NCI-H2081 treated with DMSO at 0.1 percent for 48 hours (cell line): ENCODE data around the gene TBATA.
A peak's percentile ranks its signal among the peaks of the same experiment; 100 is the strongest.

Experiments used
- DNase-seq: peaks from one replicate; lab custom pipeline; 2025; lab: John Stamatoyannopoulos, UW

Gene TBATA

DNA sequence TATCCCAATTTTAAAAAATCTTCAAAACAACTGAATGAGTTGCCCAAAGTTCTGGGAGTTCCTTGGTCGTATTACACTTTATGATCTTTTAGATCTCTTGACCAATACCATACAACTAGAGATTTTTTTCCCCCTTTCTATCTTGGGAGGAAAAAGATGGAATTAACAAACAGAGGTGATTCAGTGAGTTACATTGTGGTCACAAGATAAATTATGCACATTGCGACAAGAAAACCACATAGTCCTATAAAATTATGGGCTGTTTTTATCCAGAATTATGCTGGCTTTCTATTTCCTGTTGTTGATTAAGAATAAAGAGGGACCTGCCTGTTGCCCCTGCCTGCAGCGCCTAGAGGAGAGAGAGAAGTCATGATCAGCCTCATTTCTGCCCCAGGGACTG lies 22.4 kb upstream of the TBATA start:
- no peak for DNase-seq

DNA sequence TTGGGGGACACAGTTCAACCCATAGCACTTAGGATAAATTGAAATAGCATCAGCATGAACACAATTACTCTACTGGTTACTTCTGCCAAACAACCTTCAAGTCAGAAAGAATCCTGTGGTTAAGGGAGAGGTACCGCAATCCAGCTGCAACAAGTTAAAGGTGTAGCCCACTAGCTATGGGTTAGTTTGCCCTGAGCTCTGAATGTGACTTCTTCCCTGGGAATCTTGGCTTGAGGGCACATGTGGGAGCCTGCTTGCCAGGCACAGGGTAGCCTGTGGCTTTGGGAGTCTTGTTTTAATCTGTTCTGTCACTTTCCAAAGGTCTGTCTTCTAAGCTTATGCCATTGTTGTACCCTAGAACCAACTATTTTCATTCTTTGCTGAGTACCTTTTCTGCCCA lies 21.7 kb upstream of the TBATA start:
- DNase-seq, result no peak

DNA sequence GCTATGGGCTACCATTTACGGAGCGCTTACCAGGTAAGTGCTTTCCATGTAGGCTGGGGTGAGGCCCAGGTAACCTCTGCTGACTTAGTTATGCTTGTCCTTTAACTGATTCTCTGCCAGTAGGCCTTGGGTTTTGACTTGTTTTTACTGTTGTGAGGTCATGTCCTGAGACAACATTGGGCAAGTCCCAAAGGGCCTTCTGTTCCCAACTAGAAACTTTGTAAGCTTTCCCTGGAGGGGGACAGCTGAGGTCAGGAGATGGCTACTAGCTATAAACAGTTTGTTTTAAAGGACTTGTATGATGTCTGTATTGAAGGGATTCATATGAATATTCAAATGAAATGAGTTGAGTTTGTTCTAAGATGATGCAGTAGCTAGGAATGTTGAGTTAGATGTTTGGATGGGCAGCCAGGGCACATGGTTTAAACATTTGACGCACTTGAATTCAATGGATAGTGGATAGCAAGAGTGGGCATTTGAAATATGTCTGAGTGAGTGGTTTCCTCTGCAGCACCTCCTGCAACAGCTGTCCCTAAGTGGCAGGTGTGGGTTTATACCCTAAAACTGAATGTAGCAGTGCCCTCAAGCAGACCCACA lies 20.5 kb upstream of the TBATA start:
- no peak for DNase-seq

DNA sequence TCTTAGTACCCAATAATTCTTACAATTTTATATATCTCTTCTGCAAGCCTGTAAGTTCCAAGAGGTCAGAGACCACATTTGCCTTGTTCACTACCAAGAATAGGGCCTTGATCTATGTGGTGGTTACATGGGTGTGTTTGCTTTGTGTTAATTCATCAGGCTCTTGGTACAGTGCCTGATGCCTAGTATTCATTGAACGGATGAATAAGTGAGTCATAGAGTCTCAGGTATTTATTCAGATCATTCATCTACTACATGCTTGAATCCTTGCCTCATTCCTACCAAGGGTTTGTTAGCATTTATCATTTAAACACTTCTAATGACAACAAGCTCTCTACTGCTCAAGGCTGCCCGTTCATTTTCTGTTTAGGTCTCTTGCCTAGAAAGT lies 19.2 kb upstream of the TBATA start:
- no peak for DNase-seq

DNA sequence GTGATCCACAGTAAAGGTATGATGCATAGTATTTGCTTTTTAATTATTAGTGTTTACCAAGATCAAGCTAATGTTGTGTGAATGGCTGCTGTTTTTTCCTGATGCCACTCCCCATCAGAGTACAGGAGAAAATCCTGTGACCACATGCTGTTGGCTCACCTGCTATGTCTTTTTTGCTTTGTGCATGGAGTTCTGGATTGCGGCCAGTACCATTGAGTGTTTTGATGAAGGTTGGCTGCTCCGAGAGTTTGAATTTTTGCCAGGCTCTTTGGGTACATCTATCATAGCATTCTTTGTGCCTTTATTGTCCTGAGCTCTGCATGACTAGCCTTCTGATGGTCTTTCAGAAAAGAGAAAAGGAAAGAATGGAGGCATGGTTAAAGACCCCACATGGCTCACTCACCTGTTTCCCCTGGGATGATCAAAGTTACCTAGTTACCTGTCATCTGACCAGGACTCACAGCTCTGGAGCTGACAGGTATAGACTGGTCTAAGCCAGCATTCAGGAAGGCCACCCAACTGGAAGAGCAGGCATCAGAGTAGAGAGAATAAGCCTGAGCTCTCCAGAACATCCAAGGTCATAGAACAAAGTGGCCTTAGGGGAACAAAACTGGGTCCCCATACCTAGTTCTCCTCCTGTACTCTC lies 18.7 kb upstream of the TBATA start:
- peak; percentile 86 for DNase-seq

DNA sequence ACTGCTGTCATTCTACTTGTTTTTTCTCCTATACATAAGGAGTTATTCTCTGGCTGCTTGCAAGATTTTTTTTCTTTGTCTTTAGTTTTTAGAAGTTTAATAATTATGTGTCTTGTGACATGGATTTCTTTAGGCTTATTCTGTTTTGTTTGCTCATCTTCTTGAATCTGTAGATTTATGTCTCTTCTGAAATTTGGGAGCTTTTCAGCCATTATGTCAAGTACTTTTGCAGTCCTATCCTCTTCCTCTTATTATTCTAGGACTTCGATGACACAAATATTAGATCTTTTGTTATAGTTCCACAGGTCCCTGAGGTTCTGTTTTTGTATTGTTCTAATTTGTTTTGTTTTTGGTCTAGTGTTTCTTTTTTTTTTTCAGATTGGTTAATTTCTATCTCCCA lies 16.7 kb upstream of the TBATA start:
- DNase-seq, result no peak

DNA sequence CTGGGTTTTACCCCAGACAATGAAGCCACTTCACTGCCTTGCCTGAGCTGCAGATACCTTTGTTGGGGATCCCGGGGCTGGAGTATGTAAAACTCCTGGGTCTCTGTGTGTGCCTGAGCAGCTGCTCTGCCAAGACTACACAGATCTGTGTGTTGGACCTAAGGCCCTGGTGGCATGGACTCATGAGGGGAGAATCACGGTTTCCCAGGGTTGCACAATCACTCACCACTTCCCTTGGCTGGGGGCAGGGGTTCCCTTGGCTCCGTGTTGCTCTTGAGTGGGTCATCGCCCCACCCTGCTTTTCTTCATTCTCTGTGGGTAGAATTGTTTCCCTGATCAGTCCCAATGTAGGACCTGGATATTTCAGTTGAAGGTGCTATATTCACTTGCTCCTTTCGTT lies 13.9 kb upstream of the TBATA start:
- DNase-seq, result no peak

DNA sequence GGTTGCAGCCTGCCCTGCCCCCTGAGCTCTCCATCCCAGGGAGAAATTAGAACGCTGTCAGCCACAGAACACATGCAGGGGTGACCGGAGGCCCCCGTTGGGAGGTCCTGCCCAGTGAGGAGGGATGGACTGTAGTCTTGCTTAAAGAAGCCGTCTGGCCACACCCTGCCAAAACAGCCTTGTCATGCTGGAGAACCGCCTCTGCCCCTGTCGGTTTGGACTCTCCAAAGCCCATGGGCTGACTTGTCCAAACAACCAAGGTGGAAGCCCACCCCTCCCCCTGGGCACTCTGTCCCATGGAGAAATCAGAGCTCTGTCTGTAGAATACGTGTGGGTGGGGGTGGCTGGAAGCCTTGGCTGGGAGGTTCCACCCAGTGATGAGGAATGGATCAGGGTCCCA lies 12.7 kb upstream of the TBATA start:
- no peak for DNase-seq

DNA sequence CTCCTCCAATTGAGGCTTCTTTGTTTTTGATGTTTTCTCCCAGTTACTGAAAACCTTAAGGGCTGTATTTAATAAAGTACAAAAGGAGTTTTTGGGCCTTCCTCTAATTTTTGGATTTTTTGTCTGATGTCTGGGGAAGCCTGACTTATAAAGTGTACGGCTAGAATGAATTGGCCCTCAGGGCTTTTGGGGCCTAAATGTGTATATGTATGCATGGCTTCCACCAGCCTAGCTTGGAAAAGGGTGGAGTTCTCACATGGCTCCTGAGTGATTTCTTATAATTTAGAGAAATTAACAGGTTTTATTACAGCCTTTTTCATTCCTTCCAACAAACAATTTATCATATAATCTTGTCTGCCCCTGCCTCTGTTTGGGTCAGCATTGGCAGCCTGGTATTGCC lies 10.4 kb upstream of the TBATA start:
- DNase-seq, result no peak

DNA sequence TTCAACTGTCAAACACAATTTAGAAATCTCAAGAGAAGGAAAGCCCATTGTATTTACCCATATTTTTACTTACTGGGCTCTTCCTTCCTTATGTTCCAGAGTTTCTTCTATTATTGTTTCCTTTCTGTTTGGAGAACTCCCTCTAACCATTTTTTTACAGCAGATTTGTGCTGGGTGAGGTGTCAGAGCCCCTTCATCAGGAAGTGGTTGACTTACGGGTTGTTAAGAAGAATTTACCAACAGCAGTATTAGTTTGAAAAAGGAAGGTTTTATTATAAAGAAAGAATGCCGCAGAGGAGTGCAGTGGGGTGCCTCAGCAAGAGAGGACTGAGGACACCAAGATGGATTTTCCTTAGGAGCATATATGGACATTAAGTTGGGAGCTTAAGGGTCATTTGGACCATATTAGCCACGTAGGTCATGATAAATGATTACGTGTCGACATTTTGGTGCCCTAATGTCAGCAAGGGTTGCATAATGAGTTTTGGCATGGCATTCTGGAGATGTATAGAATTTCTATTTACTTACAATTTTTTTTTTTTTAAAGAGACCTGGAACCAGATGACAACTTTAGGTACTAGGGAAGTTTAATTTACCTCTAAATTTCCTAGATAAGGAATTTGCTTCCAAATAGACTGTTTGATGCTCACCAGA lies 6.3 kb upstream of the TBATA start:
- DNase-seq, result no peak

DNA sequence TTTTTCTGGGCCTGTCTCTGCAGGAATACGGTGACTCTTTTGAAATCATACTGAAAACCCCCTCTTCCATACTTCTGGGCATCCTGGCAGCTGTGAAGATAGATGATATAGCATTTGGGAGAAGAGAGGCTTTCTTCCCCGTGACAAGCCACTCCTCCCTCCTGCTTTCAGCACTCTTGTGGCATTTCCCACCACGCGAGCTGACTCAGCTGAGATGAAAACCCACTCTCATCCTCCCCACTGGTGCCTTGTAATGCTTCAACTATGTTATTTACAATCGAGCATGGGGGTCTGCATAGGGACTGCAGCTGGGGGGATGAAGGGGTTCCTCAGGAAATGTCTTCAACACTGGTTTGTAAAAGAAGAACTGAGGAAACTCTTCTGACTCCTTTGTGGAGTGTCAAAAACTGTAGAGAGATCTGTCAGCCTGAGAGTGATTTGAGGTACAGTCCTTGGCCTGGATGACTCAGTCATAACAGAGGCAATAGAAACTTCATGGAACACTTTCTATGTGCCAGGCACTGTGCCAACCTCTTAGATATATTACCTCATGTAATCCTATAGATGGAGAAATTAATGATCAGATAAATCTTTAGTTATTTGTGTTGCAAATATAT lies 1.7 kb upstream of the TBATA start:
- no peak for DNase-seq

DNA sequence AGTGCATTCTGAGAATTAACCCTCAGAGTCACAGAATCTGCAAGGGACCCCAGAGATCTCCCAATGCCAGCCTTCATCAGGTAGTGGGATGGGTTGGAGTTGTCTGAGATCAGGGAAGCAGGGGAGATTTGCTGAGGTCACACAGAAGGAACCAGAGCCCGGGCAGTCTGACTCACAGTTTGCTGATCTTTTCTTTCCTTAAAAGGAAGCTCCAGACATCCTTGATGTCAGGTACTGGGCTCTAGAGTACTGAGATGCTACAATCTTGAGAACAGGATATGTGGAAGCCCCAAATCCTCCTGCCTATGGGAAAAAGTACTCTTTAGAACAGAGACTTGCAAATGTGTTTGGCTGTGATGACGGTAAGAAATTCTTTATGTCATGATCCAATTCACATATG lies 706 bp downstream of the TBATA start:
- no peak for DNase-seq

DNA sequence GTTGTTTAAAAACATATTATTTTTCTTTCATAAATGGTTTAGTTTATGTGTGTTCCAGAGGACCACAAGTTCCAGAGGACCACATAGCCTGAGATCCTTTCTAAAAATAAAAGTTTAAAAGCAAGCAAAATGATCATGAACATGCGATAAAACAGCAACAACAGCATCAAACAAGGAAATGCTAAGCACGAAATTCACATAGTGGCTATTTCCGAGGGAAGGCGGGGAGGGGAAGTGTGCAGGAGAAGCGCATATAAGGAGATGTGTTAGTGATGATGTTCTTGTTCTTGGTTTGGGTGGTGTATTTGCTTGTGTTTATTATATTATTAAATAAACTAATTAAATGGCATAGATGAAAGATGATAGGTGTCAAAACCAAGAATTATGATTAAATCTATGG lies 1.2 kb downstream of the TBATA start:
- no peak for DNase-seq

DNA sequence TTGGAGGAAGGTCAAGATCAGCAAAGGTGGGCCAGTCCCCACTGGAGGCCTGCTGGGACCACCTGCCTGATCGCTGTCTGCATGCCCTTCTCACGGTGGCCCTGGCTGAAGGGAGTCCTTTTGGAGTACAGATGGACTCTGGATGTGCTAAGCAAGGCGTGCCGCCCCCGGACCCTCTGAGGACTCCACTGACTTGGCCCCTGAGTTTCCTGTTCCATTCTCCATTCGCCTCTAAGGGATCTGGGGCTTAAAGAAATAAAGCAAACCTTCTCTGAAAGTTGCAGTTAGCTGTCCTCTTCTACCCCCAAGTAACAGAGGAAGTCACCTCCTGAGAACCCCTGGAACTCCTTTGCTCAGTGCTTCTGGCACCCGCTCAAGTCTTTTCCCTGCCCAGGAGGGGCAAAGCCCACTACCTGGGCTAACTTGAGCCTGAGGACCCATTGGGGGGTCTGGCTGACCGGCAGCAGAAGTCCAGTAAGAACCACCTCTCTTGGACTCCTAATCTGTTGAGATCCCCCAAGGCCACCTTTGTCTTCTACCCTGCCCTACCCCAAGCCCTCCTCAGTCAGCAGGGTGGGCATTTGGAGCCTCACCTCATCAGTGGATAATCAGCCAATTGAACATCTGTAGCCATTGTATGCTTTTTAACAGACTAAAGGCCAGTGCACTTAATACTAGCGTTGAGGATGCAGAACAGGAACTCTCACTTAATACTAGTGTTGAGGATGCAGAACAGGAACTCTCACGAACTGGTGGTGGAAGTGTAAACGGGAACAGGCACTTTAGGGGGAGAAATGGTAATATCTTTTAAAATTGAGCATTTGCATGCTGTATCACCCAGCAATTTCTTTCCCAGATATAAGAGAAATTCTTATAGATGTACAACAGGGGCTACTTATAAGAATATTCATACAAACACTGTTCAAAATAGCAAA lies 2.2 kb downstream of the TBATA start:
- DNase-seq, result no peak

DNA sequence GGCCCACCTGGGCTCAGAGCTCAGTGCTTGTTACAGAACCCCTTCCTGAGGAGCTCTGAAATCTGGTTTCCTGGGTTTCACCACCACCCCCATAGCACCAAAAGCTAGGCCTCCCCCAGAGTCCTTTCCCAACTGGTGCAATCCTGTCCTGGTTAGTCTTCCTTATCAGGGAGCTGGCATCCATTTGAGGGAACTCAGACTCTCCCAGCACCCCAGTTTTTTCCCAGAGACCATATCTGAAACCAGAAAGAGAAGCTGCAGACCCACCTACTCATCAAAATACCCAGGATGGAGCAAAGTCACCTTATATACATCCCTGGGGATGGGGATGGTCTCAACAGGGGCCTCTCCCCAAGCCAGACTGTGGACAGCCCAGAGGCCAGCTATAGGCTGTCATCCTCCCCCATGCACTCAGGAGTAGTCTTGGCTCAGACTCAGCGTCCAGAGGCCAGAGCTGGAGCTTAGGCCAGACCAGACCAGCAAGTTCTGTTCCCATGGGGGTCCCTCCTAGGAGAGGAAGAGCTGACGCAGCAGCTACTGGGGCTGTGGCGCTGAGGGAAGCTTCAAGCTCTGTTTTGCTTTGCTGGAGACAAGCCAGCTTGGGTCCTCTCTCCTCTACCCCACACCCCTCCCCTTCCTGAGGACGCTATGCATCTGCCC lies 3.0 kb downstream of the TBATA start:
- DNase-seq, result no peak

DNA sequence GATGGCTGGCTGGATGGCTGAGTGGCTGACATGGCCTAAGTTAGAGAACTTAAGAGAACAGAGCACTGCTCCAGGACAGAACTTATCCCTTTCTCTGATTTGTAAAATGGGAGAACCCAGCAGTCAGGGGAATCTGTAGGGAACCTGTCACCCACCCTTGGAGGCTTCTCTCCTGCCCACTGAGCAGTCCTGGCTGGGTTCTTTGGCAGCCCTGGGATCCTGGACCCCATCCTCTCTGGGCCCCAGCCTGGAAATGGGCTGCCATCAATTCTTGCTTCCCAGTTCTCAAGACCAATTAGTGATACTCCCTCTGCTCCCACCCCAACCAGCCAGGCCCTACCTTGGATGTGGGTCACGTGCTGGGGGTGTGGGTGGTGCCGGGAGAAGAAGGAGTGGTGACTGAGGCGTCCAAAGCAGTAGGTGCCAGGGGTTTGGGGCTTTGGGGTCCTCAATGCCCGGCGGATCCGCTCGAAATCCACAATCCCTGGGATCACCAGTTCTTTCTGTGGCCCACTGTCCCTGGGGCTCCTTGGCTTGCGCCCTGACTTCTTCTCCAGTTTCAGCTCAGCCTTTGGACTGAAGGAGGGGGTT lies 3.6 kb downstream of the TBATA start:
- no peak for DNase-seq

DNA sequence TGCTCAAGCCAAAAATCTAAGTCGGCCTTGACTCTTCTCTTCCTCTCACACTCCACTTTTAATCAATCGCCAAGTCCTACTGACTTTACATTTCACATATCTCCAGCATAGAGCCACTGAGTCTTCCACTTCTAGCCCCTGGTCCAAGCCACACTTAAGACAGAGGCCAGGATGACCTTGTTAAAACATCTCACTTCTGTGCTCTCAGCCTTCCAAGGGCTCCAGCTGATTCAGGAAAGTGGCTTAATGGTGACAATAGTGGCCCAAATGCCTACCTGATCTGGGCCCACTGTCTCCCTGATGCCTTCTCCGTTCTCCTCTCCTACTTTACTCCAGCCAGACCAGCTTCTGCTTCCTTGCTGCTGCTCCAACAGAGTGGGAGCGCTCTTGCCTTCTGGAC lies 4.4 kb downstream of the TBATA start:
- no peak for DNase-seq

DNA sequence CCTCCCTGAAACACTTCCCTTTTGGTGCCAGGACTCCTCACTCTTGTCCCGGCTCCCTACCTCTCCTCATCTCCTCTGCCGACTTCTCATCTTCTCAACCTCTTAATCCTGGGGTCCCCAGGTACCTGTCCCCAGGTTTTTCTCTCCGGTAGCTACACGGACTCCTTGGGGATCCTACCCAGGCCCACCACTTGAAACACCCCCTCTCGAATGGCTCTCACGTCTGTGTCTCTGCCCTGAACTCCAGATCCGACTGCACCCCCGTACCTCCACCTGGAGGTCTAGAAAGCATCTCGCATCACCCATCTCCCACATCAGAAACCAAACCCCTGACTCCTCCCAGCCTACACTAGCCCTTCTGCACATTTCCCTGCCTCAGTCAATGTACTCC lies 4.8 kb downstream of the TBATA start:
- DNase-seq, result no peak

DNA sequence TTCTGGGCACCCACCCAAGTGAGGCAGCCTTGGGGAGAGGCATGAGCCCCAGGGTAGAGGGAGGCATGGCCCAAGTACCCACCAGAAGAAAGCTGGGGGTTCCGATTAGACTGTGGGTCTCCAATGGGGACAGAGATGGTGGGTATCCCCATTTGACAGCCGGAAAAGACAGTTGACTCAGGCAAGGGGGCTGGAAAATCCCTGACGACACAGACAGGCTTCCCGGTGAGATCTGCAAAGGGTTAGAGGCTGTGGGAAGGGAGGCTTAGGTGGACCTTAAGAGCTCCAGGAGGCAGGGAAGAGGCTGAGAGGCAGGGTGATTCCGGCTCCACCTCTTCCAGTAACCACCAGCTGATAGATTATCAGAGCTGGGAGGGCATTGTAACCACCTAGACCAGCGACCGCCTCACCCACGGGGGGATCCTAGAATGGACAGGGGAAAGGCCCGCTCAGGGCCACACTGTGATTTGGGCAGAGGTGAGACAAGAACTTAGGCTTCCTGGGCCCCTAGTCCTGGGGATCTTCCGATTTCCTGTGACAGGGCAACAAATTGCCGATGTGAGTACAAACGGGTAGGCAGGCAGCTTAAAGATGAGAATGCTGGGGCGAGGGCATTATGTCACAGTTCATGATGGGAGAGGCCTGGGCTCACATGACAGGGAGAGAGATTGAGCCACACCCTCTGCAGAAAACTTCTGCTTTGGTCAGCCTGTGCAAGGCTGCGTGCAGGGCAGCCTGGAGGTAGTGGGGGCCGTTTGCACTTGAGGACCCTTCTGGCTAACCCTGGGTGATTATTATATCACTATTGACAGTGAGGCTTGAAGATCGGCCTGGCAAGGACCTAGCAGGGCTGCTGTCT lies 5.4 kb downstream of the TBATA start:
- no peak for DNase-seq

DNA sequence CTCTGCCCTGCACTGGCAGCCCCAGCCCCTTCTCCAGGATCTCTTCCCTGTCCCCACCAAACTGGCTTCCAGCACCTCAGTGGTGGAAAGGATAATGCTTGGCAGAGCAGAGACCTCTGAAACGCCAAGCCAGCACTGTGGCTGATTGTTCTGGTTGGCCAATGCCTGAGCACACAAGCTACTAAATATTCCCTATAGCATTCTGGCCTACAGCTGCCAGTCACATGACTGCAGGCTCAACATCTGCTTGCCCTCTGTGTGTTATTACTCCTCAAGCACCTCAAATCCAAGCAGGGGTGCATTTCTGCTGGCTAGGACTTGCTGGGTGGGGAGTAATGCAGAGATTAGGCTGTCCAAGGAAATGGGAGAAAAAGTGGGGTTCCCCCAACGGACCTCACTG lies 6.1 kb downstream of the TBATA start:
- DNase-seq, result no peak
